Endothelial cell (in vitro differentiated cells): ENCODE measurements around the gene KCTD15. TPM values are rescaled to one million over a fixed set of nuclear protein-coding genes. Genes with fewer than 3 reads are reported as not detected.

Source experiments
- DNase-seq: peaks from one replicate; pipeline ENCODE4 v3.0.0; 2021; ENCODE audit warnings: low spot score
- H3K27ac Mint-ChIP-seq: one replicate; pipeline ENCODE4 v1.8.0; 2021; ENCODE audit warnings: mixed read lengths, inconsistent platforms; ENCODE audit not compliant: unreplicated experiment
- H3K27me3 Mint-ChIP-seq: one replicate; pipeline ENCODE4 v1.8.0; 2021; ENCODE audit warnings: mild to moderate bottlenecking, moderate library complexity, mixed read lengths, inconsistent platforms; ENCODE audit not compliant: unreplicated experiment
- H3K36me3 Mint-ChIP-seq: one replicate; pipeline ENCODE4 v1.8.0; 2021; ENCODE audit warnings: mild to moderate bottlenecking, low read depth, mixed read lengths, inconsistent platforms; ENCODE audit not compliant: unreplicated experiment
- H3K4me1 Mint-ChIP-seq: one replicate; pipeline ENCODE4 v1.8.0; 2021; ENCODE audit warnings: mild to moderate bottlenecking, mixed read lengths, inconsistent platforms; ENCODE audit not compliant: unreplicated experiment
- H3K4me3 Mint-ChIP-seq: one replicate; pipeline ENCODE4 v1.8.0; 2021; ENCODE audit warnings: mild to moderate bottlenecking, mixed read lengths, inconsistent platforms; ENCODE audit not compliant: unreplicated experiment
- H3K9me3 Mint-ChIP-seq: one replicate; pipeline ENCODE4 v1.8.0; 2021; ENCODE audit warnings: mixed read lengths, inconsistent platforms; ENCODE audit not compliant: unreplicated experiment
- CTCF ChIP-seq: fragments of 200-600 bp; sonication (generic); IDR thresholded peaks from one replicate; pipeline ENCODE4 v1.5.0; 2021; ENCODE audit warnings: antibody characterized with exemption; ENCODE audit not compliant: unreplicated experiment
- total RNA-seq: library from RNA; stranded (reverse); fragmentation: NEBNext Ultra II Directional; extraction: Animal tissue kit (Norgen Biotek cat#: 25700); gene quantifications from one replicate; pipeline ENCODE4 v1.2.1, GENCODE V29; 2021; ENCODE audit not compliant: unreplicated experiment

Gene KCTD15
- total RNA-seq, 1 donor from 2014 or later: 81.1 TPM

GRCh38 chr19:33772102-33772857 is 24.4 kb upstream of the KCTD15 start:
- no peak for TF ChIP-seq CTCF
- Mint-ChIP-seq H3K4me3 (no peak overlapping the region), H3K36me3 (no peaks in the 10 kb centered on the region), H3K9me3 (no peaks in the 10 kb centered on the region), H3K27me3 (peaks cover 12% of the 10 kb centered on the region), H3K4me1 (peaks cover 7% of the 10 kb centered on the region), H3K27ac (no peak overlapping the region)
- DNase-seq: no peak

GRCh38 chr19:33772858-33773180 is 23.9 kb upstream of the KCTD15 start:
- H3K9me3 Mint-ChIP-seq: no peaks in the 10 kb centered on the region
- TF ChIP-seq CTCF: no peak

GRCh38 chr19:33773704-33774624 is 22.7 kb upstream of the KCTD15 start:
- TF ChIP-seq CTCF: no peak
- Mint-ChIP-seq H3K27ac (no peak overlapping the region), H3K27me3 (peaks cover 14% of the 10 kb centered on the region), H3K36me3 (peaks cover 4% of the 10 kb centered on the region), H3K9me3 (no peaks in the 10 kb centered on the region), H3K4me1 (peaks cover 11% of the 10 kb centered on the region), H3K4me3 (no peak overlapping the region)
- no peak for DNase-seq

More at GRCh38 chr19:33772858-33773180, 23.9 kb upstream of the KCTD15 start:
- Mint-ChIP-seq H3K36me3 (no peaks in the 10 kb centered on the region), H3K4me3 (no peak overlapping the region), H3K27ac (no peak overlapping the region), H3K27me3 (peaks cover 12% of the 10 kb centered on the region), H3K4me1 (peaks cover 7% of the 10 kb centered on the region)
- no peak for DNase-seq

GRCh38 chr19:33774751-33775150 is 21.9 kb upstream of the KCTD15 start:
- peaks cover 13% of the 10 kb centered on the region for H3K4me1 Mint-ChIP-seq
- no peak for TF ChIP-seq CTCF
- no peak overlapping the region for H3K4me3 Mint-ChIP-seq
- peaks cover 4% of the 10 kb centered on the region for H3K36me3 Mint-ChIP-seq
- no peak overlapping the region for H3K27ac Mint-ChIP-seq
- peaks cover 16% of the 10 kb centered on the region for H3K27me3 Mint-ChIP-seq
- H3K9me3 Mint-ChIP-seq: no peaks in the 10 kb centered on the region
- no peak for DNase-seq
